IPS DF 6.9 (cell line): Measurements from ENCODE around the gene LGALS1.

Experiments
- DNase-seq: peaks from one replicate; pipeline ENCODE4 v3.0.0-alpha.2; 2013; ENCODE audit warnings: low read depth, low spot score
- H3K27ac ChIP-seq: one replicate; pipeline ENCODE4 v1.5.1; 2013; ENCODE audit warnings: low read length, control low read depth
- H3K27me3 ChIP-seq: 2 replicates; pipeline ENCODE4 v1.6.1; 2013; ENCODE audit warnings: mild to moderate bottlenecking, low read length; ENCODE audit not compliant: control insufficient read depth, insufficient read depth
- H3K36me3 ChIP-seq: 2 replicates; pipeline ENCODE4 v1.6.1; 2013; ENCODE audit warnings: low read length; ENCODE audit not compliant: control insufficient read depth, insufficient read depth
- H3K4me1 ChIP-seq: 2 replicates; pipeline ENCODE4 v1.6.1; 2013; ENCODE audit warnings: low read length; ENCODE audit not compliant: control insufficient read depth, insufficient read depth
- H3K4me3 ChIP-seq: 2 replicates; pipeline ENCODE4 v1.5.1; 2013; ENCODE audit warnings: mild to moderate bottlenecking, low read length
- H3K9me3 ChIP-seq: 2 replicates; pipeline ENCODE4 v1.6.1; 2013; ENCODE audit warnings: low read length, inconsistent platforms; ENCODE audit not compliant: control insufficient read depth, insufficient read depth
- WGBS: extraction: QIAGEN DNeasy Blood & Tissue Kit; methylation state at CpG from one replicate; pipeline ENCODE4 v1.1.7; 2013; ENCODE audit warnings: mixed read lengths, missing lambda C conversion rate; ENCODE audit not compliant: insufficient read length, insufficient coverage; 5-methylcytosine and 5-hydroxymethylcytosine counted together

LGALS1 gene

GRCh38 chr22:37677493-37677974, 2.1 kb downstream of the LGALS1 start:
- Histone ChIP-seq H3K27me3 (no peaks in the 10 kb centered on the region), H3K4me3 (peak overlapping the region; percentile 41; the same call in 1 of the 2 replicates), H3K4me1 (peaks cover 12% of the 10 kb centered on the region), H3K36me3 (peaks cover 3% of the 10 kb centered on the region; the same call in 1 of the 2 replicates), H3K9me3 (no peaks in the 10 kb centered on the region), H3K27ac (no peak overlapping the region)
- no peak for DNase-seq
- WGBS, result no CpG with 5 or more reads among the region's 15 CpGs

GRCh38 chr22:37678372-37678771, 2.9 kb downstream of the LGALS1 start:
- WGBS, result no CpG with 5 or more reads among the region's 18 CpGs
- Histone ChIP-seq H3K4me3 (no peak overlapping the region), H3K27me3 (no peaks in the 10 kb centered on the region), H3K27ac (no peak overlapping the region), H3K4me1 (peaks cover 12% of the 10 kb centered on the region), H3K9me3 (no peaks in the 10 kb centered on the region), H3K36me3 (peaks cover 3% of the 10 kb centered on the region; the same call in 1 of the 2 replicates)
- DNase-seq, result no peak

- Histone ChIP-seq H3K27ac (no peak overlapping the region), H3K4me3 (no peak overlapping the region), H3K27me3 (no peaks in the 10 kb centered on the region), H3K9me3 (no peaks in the 10 kb centered on the region), H3K4me1 (peaks cover 12% of the 10 kb centered on the region), H3K36me3 (peaks cover 3% of the 10 kb centered on the region; the same call in 1 of the 2 replicates)
- no CpG with 5 or more reads among the region's 8 CpGs for WGBS
- DNase-seq, result no peak
These were observed 4.2 kb downstream of the LGALS1 start for GRCh38 chr22:37679670-37680069.

GRCh38 chr22:37680191-37680851, 4.9 kb downstream of the LGALS1 start:
- WGBS, result no CpG with 5 or more reads among the region's 7 CpGs

GRCh38 chr22:37681001-37681424, 5.6 kb downstream of the LGALS1 start:
- H3K9me3 ChIP-seq, result no peaks in the 10 kb centered on the region
- no peak overlapping the region for H3K27ac ChIP-seq
- no peak overlapping the region for H3K4me3 ChIP-seq
- H3K4me1 ChIP-seq, result peaks cover 4% of the 10 kb centered on the region
- H3K27me3 ChIP-seq, result no peaks in the 10 kb centered on the region
- no peak for DNase-seq
- no CpG with 5 or more reads among the region's 2 CpGs for WGBS
- H3K36me3 ChIP-seq, result peaks cover 3% of the 10 kb centered on the region; the same call in 1 of the 2 replicates

More at GRCh38 chr22:37680191-37680851, 4.9 kb downstream of the LGALS1 start:
- Histone ChIP-seq H3K27ac (no peak overlapping the region), H3K27me3 (no peaks in the 10 kb centered on the region), H3K9me3 (no peaks in the 10 kb centered on the region), H3K4me1 (peaks cover 8% of the 10 kb centered on the region), H3K4me3 (no peak overlapping the region), H3K36me3 (peaks cover 3% of the 10 kb centered on the region; the same call in 1 of the 2 replicates)
- no peak for DNase-seq

- Histone ChIP-seq H3K36me3 (peaks cover 3% of the 10 kb centered on the region; the same call in 1 of the 2 replicates), H3K4me1 (peaks cover 4% of the 10 kb centered on the region), H3K9me3 (no peaks in the 10 kb centered on the region), H3K27me3 (no peaks in the 10 kb centered on the region), H3K27ac (no peak overlapping the region), H3K4me3 (no peak overlapping the region)
- WGBS, result no CpG with 5 or more reads among the region's 6 CpGs
- no peak for DNase-seq
These were observed 6.2 kb downstream of the LGALS1 start for GRCh38 chr22:37681556-37682049.

GRCh38 chr22:37684803-37685615, 9.6 kb downstream of the LGALS1 start:
- H3K4me3 ChIP-seq, result no peak overlapping the region

GRCh38 chr22:37686002-37686982, 10.9 kb downstream of the LGALS1 start, which contains the start of gene NOL12:
Gene NOL12, plus strand, starts transcription at chr22:37686343. Its CDS starts 50 bp downstream, at chr22:37686393.
- H3K9me3 ChIP-seq, result no peaks in the 10 kb centered on the region
- H3K4me1 ChIP-seq, result no peaks in the 10 kb centered on the region; the same call in 1 of the 2 replicates
- H3K4me3 ChIP-seq, result peak within 1 kb of the TSS; percentile 88
- WGBS, result no CpG with 5 or more reads among the region's 62 CpGs
- peaks cover 22% of the 10 kb centered on the region for H3K36me3 ChIP-seq
- no peaks in the 10 kb centered on the region for H3K27me3 ChIP-seq
- no peak within 1 kb of the TSS for H3K27ac ChIP-seq
- no peak for DNase-seq

More at GRCh38 chr22:37684803-37685615, 9.6 kb downstream of the LGALS1 start:
- Histone ChIP-seq H3K27ac (no peak overlapping the region), H3K36me3 (peaks cover 12% of the 10 kb centered on the region), H3K27me3 (no peaks in the 10 kb centered on the region), H3K4me1 (no peaks in the 10 kb centered on the region; the same call in 1 of the 2 replicates), H3K9me3 (no peaks in the 10 kb centered on the region)
- no peak for DNase-seq
- no CpG with 5 or more reads among the region's 16 CpGs for WGBS

GRCh38 chr22:37690407-37690806, 15.0 kb downstream of the LGALS1 start:
- DNase-seq, result no peak
- no CpG with 5 or more reads among the region's 7 CpGs for WGBS
- no peak overlapping the region for H3K27ac ChIP-seq
- H3K4me3 ChIP-seq, result no peak overlapping the region
- H3K4me1 ChIP-seq, result no peaks in the 10 kb centered on the region; the same call in 1 of the 2 replicates
- H3K36me3 ChIP-seq, result peaks cover 34% of the 10 kb centered on the region
- H3K27me3 ChIP-seq, result no peaks in the 10 kb centered on the region
- no peaks in the 10 kb centered on the region for H3K9me3 ChIP-seq
